ENCODE results near the gene ASS1.

ASS1 gene

DNA sequence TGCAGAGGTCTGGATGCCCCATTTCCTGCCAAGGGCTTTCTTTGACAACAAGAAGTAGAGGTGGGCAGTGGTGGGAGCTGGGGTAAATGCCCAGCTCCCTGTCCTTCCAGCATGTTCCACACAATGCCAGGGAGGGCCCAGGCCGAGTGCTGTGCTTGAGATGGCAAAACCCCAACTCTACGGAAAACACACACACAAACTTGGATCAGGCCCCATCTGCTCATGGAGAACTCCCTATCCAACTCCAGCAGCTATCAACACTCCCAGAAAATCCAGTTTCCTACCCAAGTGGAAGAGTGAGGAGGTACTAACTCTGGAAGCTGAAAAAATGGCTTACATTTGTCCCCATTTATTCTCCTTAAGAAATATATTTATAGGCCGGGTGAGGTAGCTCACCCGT, 73.5 kb downstream of the ASS1 start:
- no peaks in the 10 kb centered on the region for H3K9me3 ChIP-seq (ENCODE audit: control insufficient read depth, insufficient read depth, low read length)
- peaks cover 3% of the 10 kb centered on the region for H3K4me1 ChIP-seq (ENCODE audit: control insufficient read depth, insufficient read depth, low read length)
- no CpG with 5 or more reads among the region's 4 CpGs for WGBS (ENCODE audit: insufficient coverage, insufficient read length)
- H3K27me3 ChIP-seq (ENCODE audit: control insufficient read depth, insufficient read depth, low read length), result no peaks in the 10 kb centered on the region
- DNase-seq (ENCODE audit: low read depth, low spot score), result no peak
- H3K4me3 ChIP-seq (ENCODE audit: low read length), result no peak overlapping the region
- H3K36me3 ChIP-seq (ENCODE audit: control insufficient read depth, insufficient read depth, low read length), result no peaks in the 10 kb centered on the region
- no peak overlapping the region for H3K27ac ChIP-seq (ENCODE audit: low read length)

DNA sequence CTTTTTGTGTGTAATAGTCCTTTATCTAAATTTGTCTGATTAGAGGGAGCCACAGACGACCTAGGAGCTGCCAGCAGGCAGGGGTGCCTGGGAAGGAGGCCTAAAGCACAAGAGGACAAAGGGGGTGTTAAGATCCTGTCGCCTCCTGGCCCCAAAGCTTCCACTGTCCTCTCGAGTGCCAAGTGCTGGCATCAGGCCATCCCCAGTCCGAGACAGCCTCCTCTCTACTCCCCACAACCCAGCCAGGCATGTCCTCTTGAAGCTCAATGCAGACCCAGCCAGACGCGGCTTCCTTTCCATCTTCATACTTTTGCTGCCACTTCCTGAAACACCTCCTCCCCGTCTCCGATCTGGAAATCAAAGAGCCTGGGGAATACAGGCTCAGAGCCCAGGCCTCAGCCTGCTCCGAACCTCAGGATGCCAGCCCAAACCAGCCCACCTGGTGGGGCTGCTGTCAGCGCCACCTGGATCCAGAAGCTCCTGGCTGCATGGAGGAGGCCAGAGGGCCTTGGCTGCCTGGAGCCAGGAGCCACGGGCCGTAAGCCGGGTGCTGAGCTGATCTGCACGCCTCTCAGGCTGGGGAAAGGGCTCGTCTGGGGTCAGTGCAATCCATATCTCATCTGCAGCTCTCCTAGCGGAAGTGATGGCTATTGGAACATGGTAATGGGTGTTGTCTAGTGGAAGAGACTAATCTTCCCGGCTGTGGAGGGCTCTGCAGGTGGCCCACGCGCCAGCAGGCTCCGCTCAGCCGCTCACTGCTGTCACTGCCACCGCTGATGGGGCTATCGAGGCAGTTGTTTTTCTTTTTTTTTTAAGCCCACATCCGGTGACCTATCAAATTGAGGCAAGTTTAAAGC, 74.4 kb downstream of the ASS1 start:
- Histone ChIP-seq H3K9me3 (ENCODE audit: control insufficient read depth, insufficient read depth, low read length) (no peaks in the 10 kb centered on the region), H3K4me1 (ENCODE audit: control insufficient read depth, insufficient read depth, low read length) (peaks cover 4% of the 10 kb centered on the region), H3K27ac (ENCODE audit: low read length) (no peak overlapping the region), H3K36me3 (ENCODE audit: control insufficient read depth, insufficient read depth, low read length) (no peaks in the 10 kb centered on the region), H3K4me3 (ENCODE audit: low read length) (no peak overlapping the region), H3K27me3 (ENCODE audit: control insufficient read depth, insufficient read depth, low read length) (no peaks in the 10 kb centered on the region)
- WGBS (ENCODE audit: insufficient coverage, insufficient read length), result no CpG with 5 or more reads among the region's 24 CpGs
- no peak for DNase-seq (ENCODE audit: low read depth, low spot score)

DNA sequence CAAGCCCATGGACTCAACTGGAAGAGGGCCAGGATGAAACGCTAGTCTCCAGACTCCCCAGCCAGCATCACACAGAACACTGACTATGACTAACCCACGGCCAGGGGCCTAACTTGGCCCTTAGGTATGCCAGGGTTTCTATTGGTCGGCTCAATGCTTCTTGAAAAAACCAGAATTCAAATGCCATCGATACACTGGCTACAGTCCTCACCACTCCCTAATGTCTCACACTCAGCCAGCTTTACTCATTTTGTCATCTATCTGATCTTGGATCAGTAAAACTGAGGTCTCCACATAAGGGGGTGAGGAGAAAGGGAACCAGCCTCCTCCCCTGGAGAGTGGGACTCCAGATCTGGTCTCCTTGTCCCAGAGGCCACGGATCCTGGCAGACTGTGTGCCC, 75.2 kb downstream of the ASS1 start:
- no CpG with 5 or more reads among the region's 5 CpGs for WGBS (ENCODE audit: insufficient coverage, insufficient read length)

DNA sequence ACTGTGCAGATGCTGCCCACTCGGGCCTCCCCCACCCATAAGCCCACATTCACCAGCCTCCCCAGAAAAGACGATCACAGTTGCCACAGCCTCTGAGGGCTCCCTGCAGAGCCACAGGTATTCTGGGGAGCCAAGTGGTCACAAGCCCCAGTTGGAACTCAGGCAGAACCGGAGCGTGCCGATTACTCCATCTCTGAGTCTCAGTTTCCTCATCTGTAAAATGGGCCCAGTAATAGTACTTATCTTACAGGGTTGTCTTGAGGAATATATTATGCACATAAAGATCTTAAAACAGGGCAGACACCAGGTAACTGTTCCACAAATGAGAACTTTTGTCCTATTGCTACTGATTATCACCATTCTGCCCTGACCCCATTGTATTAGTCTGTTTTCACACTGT, 77.0 kb downstream of the ASS1 start:
- Histone ChIP-seq H3K4me1 (ENCODE audit: control insufficient read depth, insufficient read depth, low read length) (peaks cover 4% of the 10 kb centered on the region), H3K36me3 (ENCODE audit: control insufficient read depth, insufficient read depth, low read length) (no peaks in the 10 kb centered on the region), H3K4me3 (ENCODE audit: low read length) (no peak overlapping the region), H3K9me3 (ENCODE audit: control insufficient read depth, insufficient read depth, low read length) (no peaks in the 10 kb centered on the region), H3K27me3 (ENCODE audit: control insufficient read depth, insufficient read depth, low read length) (no peaks in the 10 kb centered on the region), H3K27ac (ENCODE audit: low read length) (no peak overlapping the region)
- no CpG with 5 or more reads among the region's 5 CpGs for WGBS (ENCODE audit: insufficient coverage, insufficient read length)
- DNase-seq (ENCODE audit: low read depth, low spot score), result no peak

More for the DNA sequence above, 75.2 kb downstream of the ASS1 start:
- no peaks in the 10 kb centered on the region for H3K27me3 ChIP-seq (ENCODE audit: control insufficient read depth, insufficient read depth, low read length)
- H3K36me3 ChIP-seq (ENCODE audit: control insufficient read depth, insufficient read depth, low read length), result no peaks in the 10 kb centered on the region
- H3K27ac ChIP-seq (ENCODE audit: low read length), result no peak overlapping the region
- no peak overlapping the region for H3K4me3 ChIP-seq (ENCODE audit: low read length)
- H3K9me3 ChIP-seq (ENCODE audit: control insufficient read depth, insufficient read depth, low read length), result no peaks in the 10 kb centered on the region
- peaks cover 4% of the 10 kb centered on the region for H3K4me1 ChIP-seq (ENCODE audit: control insufficient read depth, insufficient read depth, low read length)
- no peak for DNase-seq (ENCODE audit: low read depth, low spot score)

DNA sequence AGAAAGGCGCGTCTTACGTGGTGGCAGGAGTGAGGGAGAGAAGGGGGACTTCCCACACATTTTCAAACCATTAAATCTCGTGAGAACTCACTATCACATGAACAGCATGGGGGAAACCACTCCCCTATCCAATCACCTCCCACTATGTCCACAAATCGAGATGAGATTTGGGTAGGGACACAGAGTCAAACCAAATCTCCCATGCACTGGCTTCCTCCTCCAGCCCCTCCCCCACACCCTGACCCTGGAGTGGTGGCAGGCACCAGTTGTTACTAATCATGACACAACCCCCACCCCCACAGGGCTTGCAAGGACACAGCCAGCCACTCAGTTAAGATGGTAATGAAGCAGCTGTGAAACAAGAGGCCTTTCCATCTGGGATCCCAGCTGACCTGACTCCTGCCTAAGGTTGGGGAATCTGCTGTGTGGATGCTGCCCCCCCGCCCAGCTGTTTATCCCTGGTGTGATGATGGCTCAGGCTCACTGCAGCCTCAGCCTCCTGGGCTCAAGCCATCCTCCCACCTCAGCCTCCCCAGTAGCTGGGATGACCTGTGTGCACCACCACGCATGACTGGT, 77.6 kb downstream of the ASS1 start:
- no peaks in the 10 kb centered on the region for H3K9me3 ChIP-seq (ENCODE audit: control insufficient read depth, insufficient read depth, low read length)
- no peak overlapping the region for H3K4me3 ChIP-seq (ENCODE audit: low read length)
- no peaks in the 10 kb centered on the region for H3K36me3 ChIP-seq (ENCODE audit: control insufficient read depth, insufficient read depth, low read length)
- no peak overlapping the region for H3K27ac ChIP-seq (ENCODE audit: low read length)
- peaks cover 4% of the 10 kb centered on the region for H3K4me1 ChIP-seq (ENCODE audit: control insufficient read depth, insufficient read depth, low read length)
- no CpG with 5 or more reads among the region's 7 CpGs for WGBS (ENCODE audit: insufficient coverage, insufficient read length)
- peak; percentile 60 for DNase-seq (ENCODE audit: low read depth, low spot score)
- no peaks in the 10 kb centered on the region for H3K27me3 ChIP-seq (ENCODE audit: control insufficient read depth, insufficient read depth, low read length)

DNA sequence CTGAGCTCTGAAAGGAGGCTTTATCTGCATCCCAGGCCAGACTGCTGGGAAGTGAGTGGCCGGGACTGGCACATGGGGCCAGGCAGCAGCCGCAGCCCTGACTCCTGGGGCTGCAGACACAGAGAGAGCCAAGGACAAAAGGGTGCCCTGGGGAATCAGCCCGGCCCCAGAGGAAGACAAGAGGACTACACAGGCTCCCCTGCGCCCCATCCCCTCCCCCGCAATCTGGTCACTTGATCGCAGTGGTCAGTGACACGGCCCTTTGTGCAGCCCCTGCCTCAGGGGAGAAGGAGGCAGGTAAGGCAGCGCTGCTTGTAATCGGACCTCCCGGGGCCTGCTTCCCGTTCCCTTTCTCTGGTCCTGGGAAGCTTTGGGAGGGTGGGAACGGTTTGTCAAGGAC, 79.2 kb downstream of the ASS1 start:
- Histone ChIP-seq H3K27ac (ENCODE audit: low read length) (no peak overlapping the region), H3K4me1 (ENCODE audit: control insufficient read depth, insufficient read depth, low read length) (peaks cover 4% of the 10 kb centered on the region), H3K27me3 (ENCODE audit: control insufficient read depth, insufficient read depth, low read length) (no peaks in the 10 kb centered on the region), H3K4me3 (ENCODE audit: low read length) (no peak overlapping the region), H3K36me3 (ENCODE audit: control insufficient read depth, insufficient read depth, low read length) (no peaks in the 10 kb centered on the region), H3K9me3 (ENCODE audit: control insufficient read depth, insufficient read depth, low read length) (no peaks in the 10 kb centered on the region)
- WGBS (ENCODE audit: insufficient coverage, insufficient read length), result no CpG with 5 or more reads among the region's 12 CpGs
- no peak for DNase-seq (ENCODE audit: low read depth, low spot score)

DNA sequence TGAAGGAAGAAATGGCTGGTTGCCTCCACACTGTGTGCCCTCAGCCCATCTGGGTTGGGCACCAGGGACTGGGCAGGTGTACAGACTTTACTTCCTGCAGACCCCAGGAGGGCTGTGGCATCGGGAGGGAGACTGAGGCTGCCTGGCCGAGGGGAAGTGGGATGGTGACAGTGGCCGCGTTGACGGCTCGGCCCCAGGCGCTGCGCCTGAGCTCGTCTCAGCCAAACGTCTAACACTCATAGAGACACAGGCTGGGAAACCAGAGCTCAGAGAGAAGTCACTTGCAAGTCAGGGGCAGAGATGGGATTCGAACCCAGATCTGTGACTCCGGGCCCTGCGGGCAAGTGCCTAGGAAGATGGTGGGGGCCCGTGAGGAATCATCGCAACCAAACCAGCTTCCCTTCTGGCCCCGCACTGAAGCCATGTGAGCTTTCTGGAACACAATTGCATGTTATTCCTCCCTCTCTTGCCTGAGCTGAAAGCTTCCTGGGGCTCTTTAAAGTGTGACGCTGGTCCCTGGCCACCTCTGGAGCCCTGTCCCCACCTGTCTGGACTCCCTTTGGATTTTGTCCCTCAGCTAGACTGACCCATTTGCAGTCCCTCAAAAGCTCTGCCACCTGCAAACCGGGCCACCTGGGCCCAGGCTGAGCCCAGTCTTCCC, 81.6 kb downstream of the ASS1 start:
- no peak overlapping the region for H3K27ac ChIP-seq (ENCODE audit: low read length)
- peaks cover 4% of the 10 kb centered on the region for H3K4me1 ChIP-seq (ENCODE audit: control insufficient read depth, insufficient read depth, low read length)
- H3K27me3 ChIP-seq (ENCODE audit: control insufficient read depth, insufficient read depth, low read length), result no peaks in the 10 kb centered on the region
- no peak overlapping the region for H3K4me3 ChIP-seq (ENCODE audit: low read length)
- DNase-seq (ENCODE audit: low read depth, low spot score), result no peak
- H3K36me3 ChIP-seq (ENCODE audit: control insufficient read depth, insufficient read depth, low read length), result no peaks in the 10 kb centered on the region
- no peaks in the 10 kb centered on the region for H3K9me3 ChIP-seq (ENCODE audit: control insufficient read depth, insufficient read depth, low read length)
- no CpG with 5 or more reads among the region's 18 CpGs for whole genome bisulfite sequencing (ENCODE audit: insufficient coverage, insufficient read length)

DNA sequence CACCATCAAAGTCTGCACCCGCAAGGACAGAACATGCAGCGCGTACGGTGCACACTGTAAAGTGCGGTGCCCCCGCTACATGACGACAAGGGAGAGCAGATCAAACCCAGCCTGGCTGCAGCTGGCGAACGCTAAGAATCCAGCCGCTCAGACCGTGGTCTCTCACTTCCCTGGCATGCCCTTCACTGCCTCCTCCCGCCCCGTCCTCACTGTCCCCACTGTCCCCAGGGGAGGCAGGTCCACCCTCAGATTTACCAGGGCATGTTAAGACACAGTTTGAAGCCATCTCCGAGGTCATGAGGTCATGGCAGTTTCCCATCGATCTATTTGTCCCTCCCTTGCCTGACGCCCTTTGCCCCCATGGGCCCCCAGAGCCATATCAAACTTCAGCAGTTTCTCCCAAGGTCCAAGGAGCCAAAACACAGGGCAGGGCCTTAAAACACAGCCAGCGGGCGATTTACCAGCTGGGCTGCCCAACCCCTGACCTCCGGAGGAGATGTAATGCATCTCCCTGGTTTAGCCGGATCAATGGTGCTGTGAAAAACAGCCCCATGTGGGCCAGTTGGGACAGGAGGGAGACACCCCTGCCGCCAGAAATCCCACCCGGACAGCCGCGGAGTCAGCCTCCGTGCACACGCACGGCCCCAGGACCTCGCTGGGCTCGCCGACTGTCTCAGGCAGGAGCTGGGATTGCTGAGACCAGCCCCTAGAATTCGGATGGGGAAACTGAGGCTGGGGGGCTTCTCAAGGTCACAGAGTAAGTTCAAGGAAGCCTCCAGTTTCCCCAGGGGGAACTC, 82.3 kb downstream of the ASS1 start:
- Histone ChIP-seq H3K4me1 (ENCODE audit: control insufficient read depth, insufficient read depth, low read length) (peaks cover 4% of the 10 kb centered on the region), H3K4me3 (ENCODE audit: low read length) (no peak overlapping the region), H3K36me3 (ENCODE audit: control insufficient read depth, insufficient read depth, low read length) (no peaks in the 10 kb centered on the region), H3K27ac (ENCODE audit: low read length) (no peak overlapping the region), H3K27me3 (ENCODE audit: control insufficient read depth, insufficient read depth, low read length) (no peaks in the 10 kb centered on the region), H3K9me3 (ENCODE audit: control insufficient read depth, insufficient read depth, low read length) (no peaks in the 10 kb centered on the region)
- WGBS (ENCODE audit: insufficient coverage, insufficient read length), result no CpG with 5 or more reads among the region's 31 CpGs
- no peak for DNase-seq (ENCODE audit: low read depth, low spot score)

DNA sequence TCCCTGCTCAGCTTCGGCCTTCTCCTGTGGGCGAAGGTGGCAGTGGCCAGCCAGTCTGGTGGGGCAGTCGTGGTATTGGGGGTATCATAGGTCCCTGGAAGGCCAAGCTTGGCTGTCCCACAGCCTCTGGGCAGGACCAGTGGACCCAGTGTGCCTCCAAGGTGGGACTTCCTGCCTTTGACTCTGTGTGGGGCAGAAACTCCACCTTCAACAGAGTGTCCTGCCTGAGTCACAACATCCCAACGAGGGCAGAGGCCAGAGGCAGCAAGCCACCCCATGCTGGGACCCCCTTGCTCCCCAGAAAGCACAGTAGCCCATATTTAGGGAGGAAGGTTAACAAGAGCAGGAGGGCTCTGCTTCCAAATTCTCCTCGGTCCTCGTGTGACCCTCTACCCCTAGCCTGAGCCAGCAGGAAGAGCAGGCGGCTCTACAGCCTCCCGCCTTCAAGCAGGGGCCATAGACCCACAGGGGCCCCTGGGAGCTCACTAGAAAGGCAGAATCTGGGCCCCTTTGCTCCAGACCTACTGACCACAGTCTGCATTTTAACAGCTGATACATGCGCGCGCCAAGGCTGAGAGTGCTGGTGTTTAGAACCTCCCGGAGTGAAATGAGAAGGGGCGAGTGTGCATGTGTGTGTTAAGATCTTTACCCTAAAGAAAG, 83.0 kb downstream of the ASS1 start:
- Histone ChIP-seq H3K4me3 (ENCODE audit: low read length) (no peak overlapping the region), H3K27me3 (ENCODE audit: control insufficient read depth, insufficient read depth, low read length) (no peaks in the 10 kb centered on the region), H3K9me3 (ENCODE audit: control insufficient read depth, insufficient read depth, low read length) (no peaks in the 10 kb centered on the region), H3K4me1 (ENCODE audit: control insufficient read depth, insufficient read depth, low read length) (peaks cover 3% of the 10 kb centered on the region), H3K27ac (ENCODE audit: low read length) (no peak overlapping the region), H3K36me3 (ENCODE audit: control insufficient read depth, insufficient read depth, low read length) (no peaks in the 10 kb centered on the region)
- WGBS (ENCODE audit: insufficient coverage, insufficient read length), result no CpG with 5 or more reads among the region's 13 CpGs
- no peak for DNase-seq (ENCODE audit: low read depth, low spot score)

DNA sequence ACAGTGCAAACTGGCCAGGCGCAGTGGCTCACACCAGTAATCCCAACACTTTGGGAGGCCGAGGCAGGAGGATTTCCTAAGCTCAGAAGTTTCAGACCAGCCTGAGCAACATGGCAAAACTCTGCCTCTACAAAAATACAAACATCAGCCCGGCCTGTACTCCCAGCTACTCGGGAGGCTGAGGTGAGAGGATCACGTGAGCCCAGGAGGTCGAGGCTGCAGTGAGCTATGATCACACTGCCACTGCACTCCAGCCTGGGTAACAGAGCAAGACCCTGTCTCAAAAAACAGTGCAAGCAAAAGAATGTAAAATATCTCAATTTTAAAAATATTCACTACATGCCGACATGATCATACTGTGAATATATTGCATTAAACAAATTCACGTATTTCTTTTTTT, 83.9 kb downstream of the ASS1 start:
- no peak overlapping the region for H3K27ac ChIP-seq (ENCODE audit: low read length)
- no peak overlapping the region for H3K4me3 ChIP-seq (ENCODE audit: low read length)
- no peaks in the 10 kb centered on the region for H3K9me3 ChIP-seq (ENCODE audit: control insufficient read depth, insufficient read depth, low read length)
- H3K36me3 ChIP-seq (ENCODE audit: control insufficient read depth, insufficient read depth, low read length), result no peaks in the 10 kb centered on the region
- peaks cover 1% of the 10 kb centered on the region; the same call in 1 of the 2 replicates for H3K4me1 ChIP-seq (ENCODE audit: control insufficient read depth, insufficient read depth, low read length)
- H3K27me3 ChIP-seq (ENCODE audit: control insufficient read depth, insufficient read depth, low read length), result no peaks in the 10 kb centered on the region
- WGBS (ENCODE audit: insufficient coverage, insufficient read length), result 100% methylated on average over 2 of the region's 8 CpGs
- no peak for DNase-seq (ENCODE audit: low read depth, low spot score)

Data from iPS DF 6.9 (cell line).